ENCODE measurements around the gene TRIM37.

TRIM37 gene

GRCh38 chr17:58932956-58933355 is 173.7 kb downstream of the TRIM37 start:
- no peak for DNase-seq (ENCODE audit: low spot score)

Data from AG20443 (cell line).